SK-N-SH (cell line): ENCODE data around the gene OGG1. TPM values are rescaled to one million over a fixed set of nuclear protein-coding genes. Genes with fewer than 3 reads are reported as not detected.

Experiments used
- CTCF ChIA-PET: fragments of 300-600, 350-600 bp; formaldehyde crosslinking; extraction: SDS; loops from one replicate; lab custom pipeline; 2021; lab: Yijun Ruan, JAX
- POLR2A ChIA-PET: fragments of 350-600 bp; sonication (Branson Sonifier 250); formaldehyde crosslinking; extraction: SDS; loops from one replicate; lab custom pipeline; 2020; ENCODE audit warnings: antibody characterized with exemption, inconsistent platforms; lab: Yijun Ruan, JAX
- DNase-seq: peaks from one replicate; pipeline ENCODE4 v3.0.0; 2012
- H2AFZ ChIP-seq: fragments of 200-600 bp; sonication (generic); 2 replicates; pipeline ENCODE4 v1.8.1; 2016; ENCODE audit warnings: antibody characterized with exemption, mild to moderate bottlenecking, low read depth
- H3F3A ChIP-seq: fragments of 200-600 bp; sonication (generic); replicated peaks from 2 replicates; pipeline ENCODE3; 2016; ENCODE audit warnings: antibody characterized with exemption, mild to moderate bottlenecking; ENCODE audit not compliant: insufficient read depth
- H3K27ac ChIP-seq, 2 experiments: fragments of 200-500 bp in 1 of 2; fragments of 200-600 bp in 1 of 2; sonication (Bioruptor generic) in 1 of 2; sonication (generic), shearing (Covaris generic) in 1 of 2; 2 replicates each; pipeline versions ENCODE4 v1.5.1 to v1.6.1; 2014 to 2016; ENCODE audit warnings: low read depth in 2 of 2, inconsistent platforms in 1 of 2, low read length in 1 of 2, mild to moderate bottlenecking in 1 of 2, mixed read lengths in 1 of 2
- H3K27me3 ChIP-seq: fragments of 200-600 bp; sonication (generic), shearing (Covaris generic); 2 replicates; pipeline ENCODE4 v1.6.1; 2016; ENCODE audit warnings: mixed run types; ENCODE audit not compliant: insufficient read depth
- H3K36me3 ChIP-seq, 2 experiments: fragments of 200-500 bp in 1 of 2; fragments of 200-600 bp in 1 of 2; sonication (Bioruptor generic) in 1 of 2; sonication (generic) in 1 of 2; replicated peaks in 1 of 2; 2 replicates each; pipeline versions ENCODE3 to v1.5.1; 2014 to 2016; ENCODE audit warnings: low read length in 1 of 2, mild to moderate bottlenecking in 1 of 2; ENCODE audit not compliant: insufficient read depth in 2 of 2, control insufficient read depth in 1 of 2
- H3K4me1 ChIP-seq, 2 experiments: fragments of 200-500 bp in 1 of 2; fragments of 200-600 bp in 1 of 2; sonication (Bioruptor generic) in 1 of 2; sonication (generic), shearing (Covaris generic) in 1 of 2; 2 replicates each; pipeline versions ENCODE4 v1.5.1 to v1.6.1; 2014 to 2016; ENCODE audit warnings: low read depth in 1 of 2, low read length in 1 of 2, mixed run types in 1 of 2; ENCODE audit not compliant: insufficient read depth in 2 of 2, control insufficient read depth in 1 of 2
- H3K4me2 ChIP-seq: fragments of 200-600 bp; sonication (generic), shearing (Covaris generic); 2 replicates; pipeline ENCODE4 v1.6.1; 2017; ENCODE audit warnings: mixed run types
- H3K4me3 ChIP-seq, 2 experiments: fragments of 200-500 bp in 1 of 2; fragments of 200-600 bp in 1 of 2; sonication (Bioruptor generic) in 1 of 2; sonication (generic), shearing (Covaris generic) in 1 of 2; 2 replicates each; pipeline versions ENCODE4 v1.5.1 to v1.8.1; 2014 to 2016; ENCODE audit warnings: low read depth in 2 of 2, inconsistent platforms in 1 of 2, low read length in 1 of 2, mild to moderate bottlenecking in 1 of 2, mixed read lengths in 1 of 2, moderate library complexity in 1 of 2
- H3K79me2 ChIP-seq: fragments of 200-600 bp; sonication (generic); 2 replicates; pipeline ENCODE4 v1.8.1; 2017; ENCODE audit warnings: mild to moderate bottlenecking; ENCODE audit not compliant: insufficient read depth
- H3K9ac ChIP-seq: fragments of 200-600 bp; sonication (generic); 2 replicates; pipeline ENCODE4 v1.6.1; 2017; ENCODE audit warnings: mixed run types
- H3K9me2 ChIP-seq: fragments of 200-600 bp; sonication (generic); 2 replicates; pipeline ENCODE4 v1.6.1; 2017; ENCODE audit warnings: mixed run types
- H3K9me3 ChIP-seq: fragments of 200-600 bp; sonication (generic); 2 replicates; pipeline ENCODE4 v1.6.1; 2017; ENCODE audit warnings: mixed run types, mild to moderate bottlenecking, moderate library complexity
- H4K20me1 ChIP-seq: fragments of 200-600 bp; sonication (generic); 2 replicates; pipeline ENCODE4 v1.6.1; 2017; ENCODE audit warnings: mild to moderate bottlenecking, mixed run types; ENCODE audit not compliant: insufficient read depth
- CHD2 ChIP-seq: fragments of 150-350 bp; IDR thresholded peaks from 2 replicates; pipeline ENCODE4 v1.6.1; 2018; ENCODE audit warnings: low read length; ENCODE audit not compliant: partially characterized antibody
- ELF1 ChIP-seq: IDR thresholded peaks from 2 replicates; pipeline ENCODE4 v1.4.0; 2012
- EP300 ChIP-seq, 2 experiments: IDR thresholded peaks; 2 replicates each; pipeline versions ENCODE4 v1.4.0 to v1.6.1; 2012; ENCODE audit warnings: borderline replicate concordance in 1 of 2, low read depth in 1 of 2, low read length in 1 of 2
- FOXM1 ChIP-seq: IDR thresholded peaks from 2 replicates; pipeline ENCODE4 v1.4.0; 2012; ENCODE audit warnings: low read depth, mild to moderate bottlenecking
- GABPA ChIP-seq: IDR thresholded peaks from 2 replicates; pipeline ENCODE4 v1.4.0; 2012; ENCODE audit warnings: low read depth, mild to moderate bottlenecking
- JUND ChIP-seq: IDR thresholded peaks from 2 replicates; pipeline ENCODE4 v1.4.0; 2012
- MEF2A ChIP-seq: IDR thresholded peaks from 2 replicates; pipeline ENCODE4 v1.4.0; 2012; ENCODE audit warnings: low read depth, borderline replicate concordance
- MXI1 ChIP-seq: IDR thresholded peaks from 2 replicates; pipeline ENCODE4 v1.6.1; 2012; ENCODE audit warnings: mild to moderate bottlenecking, low read depth, low read length, improper control_type of control experiment
- NFIC ChIP-seq: IDR thresholded peaks from 2 replicates; pipeline ENCODE4 v1.4.0; 2012; ENCODE audit warnings: borderline replicate concordance
- POLR2AphosphoS5 ChIP-seq: IDR thresholded peaks from 2 replicates; pipeline ENCODE4 v1.6.1; 2012; ENCODE audit warnings: low read depth, low read length
- RCOR1 ChIP-seq: fragments of 150-350 bp; IDR thresholded peaks from 2 replicates; pipeline ENCODE4 v1.6.1; 2017; ENCODE audit warnings: antibody characterized with exemption, low read length
- RXRA ChIP-seq: IDR thresholded peaks from 2 replicates; pipeline ENCODE4 v1.4.0; 2012; ENCODE audit warnings: low read depth, mild to moderate bottlenecking, borderline replicate concordance
- SIN3A ChIP-seq: IDR thresholded peaks from 2 replicates; pipeline ENCODE4 v1.6.1; 2012; ENCODE audit warnings: low read depth, mild to moderate bottlenecking, low read length, moderate library complexity, borderline replicate concordance
- TAF1 ChIP-seq: IDR thresholded peaks from 2 replicates; pipeline ENCODE4 v1.6.1; 2012; ENCODE audit warnings: low read depth, mild to moderate bottlenecking, low read length, moderate library complexity, borderline replicate concordance
- TCF12 ChIP-seq: IDR thresholded peaks from 2 replicates; pipeline ENCODE4 v1.4.0; 2012
- WGBS: methylation state at CpG from one replicate; pipeline ENCODE4 v1.1.6; 2017; ENCODE audit warnings: low lambda C conversion rate; 5-methylcytosine and 5-hydroxymethylcytosine counted together
- polyA plus RNA-seq, 3 experiments: library from polyadenylated mRNA; depleted of rRNA; stranded (reverse); fragments of >200 nt; gene quantifications; 2 replicates each; pipeline ENCODE4 v1.2.3, GENCODE V29; 2012
- TF ChIP-seq, protein P1 (sequence below): IDR thresholded peaks from 2 replicates; pipeline ENCODE4 v1.6.1; 2012; ENCODE audit warnings: mild to moderate bottlenecking, low read depth, low read length, moderate library complexity
- TF ChIP-seq, protein P2 (sequence below): IDR thresholded peaks from 2 replicates; pipeline ENCODE4 v1.4.0; 2012; ENCODE audit warnings: low read depth
- TF ChIP-seq, protein P3 (sequence below): IDR thresholded peaks from 2 replicates; pipeline ENCODE4 v1.4.0; 2012; ENCODE audit warnings: low read depth, borderline replicate concordance
- TF ChIP-seq, protein P4 (sequence below): IDR thresholded peaks from 2 replicates; pipeline ENCODE4; 2012
- TF ChIP-seq, protein P5 (sequence below): fragments of 200-600 bp; sonication (generic); IDR thresholded peaks from 2 replicates; pipeline ENCODE4 v1.6.1; 2017; ENCODE audit warnings: antibody characterized with exemption, mild to moderate bottlenecking, moderate library complexity
- TF ChIP-seq, protein P6 (sequence below): IDR thresholded peaks from 2 replicates; pipeline ENCODE4 v1.4.0; 2012; ENCODE audit warnings: low read depth, borderline replicate concordance

Gene OGG1
- polyA plus RNA-seq, 1 of the 3 experiments (the other 2 are of a cell fraction), result 26.8 TPM

DNA sequence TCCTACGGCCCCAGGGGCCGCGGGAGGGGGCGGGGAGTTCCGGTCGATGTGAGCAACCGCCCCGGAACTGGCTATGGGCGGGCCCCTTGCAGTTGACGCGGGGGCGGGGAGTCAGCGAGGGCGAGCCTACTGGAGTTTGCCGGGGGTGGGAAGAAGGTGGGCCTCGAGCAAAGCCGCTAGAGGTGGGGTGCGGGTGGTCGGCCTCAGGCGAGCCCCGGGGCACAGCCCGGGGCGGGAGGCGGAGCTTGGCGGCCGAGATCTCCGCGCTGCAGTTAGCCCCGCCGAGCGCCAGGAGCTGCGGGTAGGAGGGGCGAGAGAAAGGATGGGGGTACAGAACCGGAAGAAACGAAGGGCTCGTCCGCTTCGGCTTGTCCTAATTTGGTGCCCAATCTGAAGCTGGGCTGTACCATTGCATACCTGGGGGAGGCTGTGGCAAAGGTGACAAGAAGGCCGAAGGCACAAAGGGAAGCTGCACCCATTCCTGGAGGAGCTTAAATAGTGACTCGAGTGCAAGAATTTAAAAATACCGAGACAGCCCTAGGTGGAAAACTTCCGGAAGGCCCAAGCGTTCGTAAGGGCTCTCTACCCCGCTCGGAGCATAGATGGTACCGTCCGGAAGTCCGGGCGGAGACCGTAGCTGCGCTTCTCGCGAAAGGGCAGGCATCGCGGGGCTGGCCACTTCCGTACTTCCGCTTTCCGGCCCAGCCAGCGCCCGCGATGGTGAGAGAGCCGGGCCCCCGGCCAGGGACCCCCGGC is 42.8 kb downstream of the OGG1 start, which contains the start of the genes ARPC4 and TADA3:
TSS of gene ARPC4 (plus strand) at position 678 of the 756 bp plus-strand sequence. CDS start at position 718, 40 bp downstream.
TSS of gene TADA3 (minus strand) at position 69 of the 756 bp plus-strand sequence. CDS start 1,007 bp downstream, outside the sequence.
- H3K36me3 ChIP-seq, result peaks cover 36 to 39% of the 10 kb centered on the region in 2 experiments
- no peaks in the 10 kb centered on the region for H3K9me2 ChIP-seq
- TF ChIP-seq, protein P1, sequence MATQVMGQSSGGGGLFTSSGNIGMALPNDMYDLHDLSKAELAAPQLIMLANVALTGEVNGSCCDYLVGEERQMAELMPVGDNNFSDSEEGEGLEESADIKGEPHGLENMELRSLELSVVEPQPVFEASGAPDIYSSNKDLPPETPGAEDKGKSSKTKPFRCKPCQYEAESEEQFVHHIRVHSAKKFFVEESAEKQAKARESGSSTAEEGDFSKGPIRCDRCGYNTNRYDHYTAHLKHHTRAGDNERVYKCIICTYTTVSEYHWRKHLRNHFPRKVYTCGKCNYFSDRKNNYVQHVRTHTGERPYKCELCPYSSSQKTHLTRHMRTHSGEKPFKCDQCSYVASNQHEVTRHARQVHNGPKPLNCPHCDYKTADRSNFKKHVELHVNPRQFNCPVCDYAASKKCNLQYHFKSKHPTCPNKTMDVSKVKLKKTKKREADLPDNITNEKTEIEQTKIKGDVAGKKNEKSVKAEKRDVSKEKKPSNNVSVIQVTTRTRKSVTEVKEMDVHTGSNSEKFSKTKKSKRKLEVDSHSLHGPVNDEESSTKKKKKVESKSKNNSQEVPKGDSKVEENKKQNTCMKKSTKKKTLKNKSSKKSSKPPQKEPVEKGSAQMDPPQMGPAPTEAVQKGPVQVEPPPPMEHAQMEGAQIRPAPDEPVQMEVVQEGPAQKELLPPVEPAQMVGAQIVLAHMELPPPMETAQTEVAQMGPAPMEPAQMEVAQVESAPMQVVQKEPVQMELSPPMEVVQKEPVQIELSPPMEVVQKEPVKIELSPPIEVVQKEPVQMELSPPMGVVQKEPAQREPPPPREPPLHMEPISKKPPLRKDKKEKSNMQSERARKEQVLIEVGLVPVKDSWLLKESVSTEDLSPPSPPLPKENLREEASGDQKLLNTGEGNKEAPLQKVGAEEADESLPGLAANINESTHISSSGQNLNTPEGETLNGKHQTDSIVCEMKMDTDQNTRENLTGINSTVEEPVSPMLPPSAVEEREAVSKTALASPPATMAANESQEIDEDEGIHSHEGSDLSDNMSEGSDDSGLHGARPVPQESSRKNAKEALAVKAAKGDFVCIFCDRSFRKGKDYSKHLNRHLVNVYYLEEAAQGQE, result no peak
- TF ChIP-seq MEF2A, result no peak
- TF ChIP-seq, protein P2, sequence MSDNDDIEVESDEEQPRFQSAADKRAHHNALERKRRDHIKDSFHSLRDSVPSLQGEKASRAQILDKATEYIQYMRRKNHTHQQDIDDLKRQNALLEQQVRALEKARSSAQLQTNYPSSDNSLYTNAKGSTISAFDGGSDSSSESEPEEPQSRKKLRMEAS, result peak; percentile 46
- TF ChIP-seq, protein P3, sequence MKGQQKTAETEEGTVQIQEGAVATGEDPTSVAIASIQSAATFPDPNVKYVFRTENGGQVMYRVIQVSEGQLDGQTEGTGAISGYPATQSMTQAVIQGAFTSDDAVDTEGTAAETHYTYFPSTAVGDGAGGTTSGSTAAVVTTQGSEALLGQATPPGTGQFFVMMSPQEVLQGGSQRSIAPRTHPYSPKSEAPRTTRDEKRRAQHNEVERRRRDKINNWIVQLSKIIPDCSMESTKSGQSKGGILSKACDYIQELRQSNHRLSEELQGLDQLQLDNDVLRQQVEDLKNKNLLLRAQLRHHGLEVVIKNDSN, result no peak
- TF ChIP-seq EP300 (IDR thresholded peaks at IDR 0.05; ENCODE audit: borderline replicate concordance in 1 of 2, low read depth in 1 of 2, low read length in 1 of 2), result 0 out of 4 replicates have a peak, but pooled peaks of 1 of the 2 experiments have one; percentile 15
- TF ChIP-seq, protein P4, sequence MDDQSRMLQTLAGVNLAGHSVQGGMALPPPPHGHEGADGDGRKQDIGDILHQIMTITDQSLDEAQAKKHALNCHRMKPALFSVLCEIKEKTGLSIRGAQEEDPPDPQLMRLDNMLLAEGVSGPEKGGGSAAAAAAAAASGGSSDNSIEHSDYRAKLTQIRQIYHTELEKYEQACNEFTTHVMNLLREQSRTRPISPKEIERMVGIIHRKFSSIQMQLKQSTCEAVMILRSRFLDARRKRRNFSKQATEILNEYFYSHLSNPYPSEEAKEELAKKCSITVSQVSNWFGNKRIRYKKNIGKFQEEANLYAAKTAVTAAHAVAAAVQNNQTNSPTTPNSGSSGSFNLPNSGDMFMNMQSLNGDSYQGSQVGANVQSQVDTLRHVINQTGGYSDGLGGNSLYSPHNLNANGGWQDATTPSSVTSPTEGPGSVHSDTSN, result no peak; the same call in 1 of the 2 replicates
- peak; percentile 80 for TF ChIP-seq TAF1
- peak; percentile 92 for TF ChIP-seq ELF1
- peak; percentile 78 for TF ChIP-seq POLR2AphosphoS5
- peak; percentile 3; the same call in 1 of the 2 replicates for TF ChIP-seq NFIC
- peak; percentile 99 for TF ChIP-seq CHD2
- TF ChIP-seq FOXM1, result no peak
- TF ChIP-seq, protein P5, sequence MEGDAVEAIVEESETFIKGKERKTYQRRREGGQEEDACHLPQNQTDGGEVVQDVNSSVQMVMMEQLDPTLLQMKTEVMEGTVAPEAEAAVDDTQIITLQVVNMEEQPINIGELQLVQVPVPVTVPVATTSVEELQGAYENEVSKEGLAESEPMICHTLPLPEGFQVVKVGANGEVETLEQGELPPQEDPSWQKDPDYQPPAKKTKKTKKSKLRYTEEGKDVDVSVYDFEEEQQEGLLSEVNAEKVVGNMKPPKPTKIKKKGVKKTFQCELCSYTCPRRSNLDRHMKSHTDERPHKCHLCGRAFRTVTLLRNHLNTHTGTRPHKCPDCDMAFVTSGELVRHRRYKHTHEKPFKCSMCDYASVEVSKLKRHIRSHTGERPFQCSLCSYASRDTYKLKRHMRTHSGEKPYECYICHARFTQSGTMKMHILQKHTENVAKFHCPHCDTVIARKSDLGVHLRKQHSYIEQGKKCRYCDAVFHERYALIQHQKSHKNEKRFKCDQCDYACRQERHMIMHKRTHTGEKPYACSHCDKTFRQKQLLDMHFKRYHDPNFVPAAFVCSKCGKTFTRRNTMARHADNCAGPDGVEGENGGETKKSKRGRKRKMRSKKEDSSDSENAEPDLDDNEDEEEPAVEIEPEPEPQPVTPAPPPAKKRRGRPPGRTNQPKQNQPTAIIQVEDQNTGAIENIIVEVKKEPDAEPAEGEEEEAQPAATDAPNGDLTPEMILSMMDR, result no peak
- TF ChIP-seq GABPA, result peak; percentile 84
- TF ChIP-seq, protein P6, sequence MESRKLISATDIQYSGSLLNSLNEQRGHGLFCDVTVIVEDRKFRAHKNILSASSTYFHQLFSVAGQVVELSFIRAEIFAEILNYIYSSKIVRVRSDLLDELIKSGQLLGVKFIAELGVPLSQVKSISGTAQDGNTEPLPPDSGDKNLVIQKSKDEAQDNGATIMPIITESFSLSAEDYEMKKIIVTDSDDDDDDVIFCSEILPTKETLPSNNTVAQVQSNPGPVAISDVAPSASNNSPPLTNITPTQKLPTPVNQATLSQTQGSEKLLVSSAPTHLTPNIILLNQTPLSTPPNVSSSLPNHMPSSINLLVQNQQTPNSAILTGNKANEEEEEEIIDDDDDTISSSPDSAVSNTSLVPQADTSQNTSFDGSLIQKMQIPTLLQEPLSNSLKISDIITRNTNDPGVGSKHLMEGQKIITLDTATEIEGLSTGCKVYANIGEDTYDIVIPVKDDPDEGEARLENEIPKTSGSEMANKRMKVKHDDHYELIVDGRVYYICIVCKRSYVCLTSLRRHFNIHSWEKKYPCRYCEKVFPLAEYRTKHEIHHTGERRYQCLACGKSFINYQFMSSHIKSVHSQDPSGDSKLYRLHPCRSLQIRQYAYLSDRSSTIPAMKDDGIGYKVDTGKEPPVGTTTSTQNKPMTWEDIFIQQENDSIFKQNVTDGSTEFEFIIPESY, result peak; percentile 98
- TF ChIP-seq SIN3A, result peak; percentile 64; the same call in 1 of the 2 replicates
- TF ChIP-seq JUND, result peak; percentile 39; the same call in 1 of the 2 replicates
- no peak for TF ChIP-seq RXRA
- TF ChIP-seq RCOR1, result no peak
- peak; percentile 77 for TF ChIP-seq MXI1
- TF ChIP-seq TCF12, result no peak
- TF ChIP-seq, all 33 proteins: peak for 12
- peak within 1 kb of the TSS; percentile 83 for H3K4me2 ChIP-seq
- WGBS, result under 1% methylated on average over 30 of the region's 65 CpGs
- ChIA-PET POLR2A (interaction anchor here (0.6 to 1.5 kb wide), 14 partner anchors 9 to 456 kb away, joined by 3 to 9 read pairs (median 3); partner anchors contain the start of genes CAMK1, CRELD1, EMC3 and MTMR14), CTCF (interaction anchor here (0.6 to 1.6 kb wide), 3 partner anchors 16 to 535 kb away, joined by 3 to 6 read pairs (median 3); partner anchors contain the start of gene CRELD1)
- peak within 1 kb of the TSS; percentile 98 for H3K9ac ChIP-seq
- peaks cover 15% of the 10 kb centered on the region; the same call in 1 of the 2 replicates for H4K20me1 ChIP-seq
- H3K4me1 ChIP-seq, result peaks cover 10 to 13% of the 10 kb centered on the region in 2 experiments; a peak in 1 of 4 replicates
- DNase-seq, result peak; percentile 94
- peak within 1 kb of the TSS; percentile 73 for H2AFZ ChIP-seq
- no peaks in the 10 kb centered on the region for H3K9me3 ChIP-seq
- peak within 1 kb of the TSS; percentile 91 to 97 for H3K27ac ChIP-seq
- H3K27me3 ChIP-seq, result no peaks in the 10 kb centered on the region
- H3K79me2 ChIP-seq, result peaks cover 69% of the 10 kb centered on the region
- peak within 1 kb of the TSS; percentile 82 to 96 for H3K4me3 ChIP-seq
- H3F3A ChIP-seq, result no peaks in the 10 kb centered on the region
